ENCODE results near the gene DBR1. TPM values are rescaled to one million over a fixed set of nuclear protein-coding genes. Genes with fewer than 3 reads are reported as not detected.

The DBR1 gene
- total RNA-seq, 1 donor from 2014 or later: 2.0 TPM

DNA sequence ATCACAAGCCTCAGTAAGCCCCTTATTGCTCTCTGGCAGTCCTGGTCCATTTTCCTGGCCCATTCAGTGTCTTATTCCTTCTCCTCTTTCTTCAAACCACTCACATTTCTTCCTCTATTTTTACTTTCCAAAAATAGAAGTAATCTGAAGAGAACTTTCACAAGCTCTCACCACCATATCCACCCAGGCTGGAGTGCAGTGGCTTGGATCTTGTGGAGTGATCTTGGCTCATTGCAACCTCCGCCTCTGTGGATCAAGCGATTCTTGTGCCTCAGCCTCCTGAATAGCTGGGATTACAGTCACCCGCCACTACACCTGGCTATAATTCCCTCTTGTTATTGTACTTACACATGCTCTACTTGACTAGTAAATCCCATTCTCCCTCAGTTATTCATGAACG is 29.2 kb upstream of the DBR1 start:
- H3K36me3 ChIP-seq: peaks cover 3 to 4% of the 10 kb centered on the region in 2 donors
- intact Hi-C loops (cut with DNase I): no loop called here
- TF ChIP-seq, protein P1, sequence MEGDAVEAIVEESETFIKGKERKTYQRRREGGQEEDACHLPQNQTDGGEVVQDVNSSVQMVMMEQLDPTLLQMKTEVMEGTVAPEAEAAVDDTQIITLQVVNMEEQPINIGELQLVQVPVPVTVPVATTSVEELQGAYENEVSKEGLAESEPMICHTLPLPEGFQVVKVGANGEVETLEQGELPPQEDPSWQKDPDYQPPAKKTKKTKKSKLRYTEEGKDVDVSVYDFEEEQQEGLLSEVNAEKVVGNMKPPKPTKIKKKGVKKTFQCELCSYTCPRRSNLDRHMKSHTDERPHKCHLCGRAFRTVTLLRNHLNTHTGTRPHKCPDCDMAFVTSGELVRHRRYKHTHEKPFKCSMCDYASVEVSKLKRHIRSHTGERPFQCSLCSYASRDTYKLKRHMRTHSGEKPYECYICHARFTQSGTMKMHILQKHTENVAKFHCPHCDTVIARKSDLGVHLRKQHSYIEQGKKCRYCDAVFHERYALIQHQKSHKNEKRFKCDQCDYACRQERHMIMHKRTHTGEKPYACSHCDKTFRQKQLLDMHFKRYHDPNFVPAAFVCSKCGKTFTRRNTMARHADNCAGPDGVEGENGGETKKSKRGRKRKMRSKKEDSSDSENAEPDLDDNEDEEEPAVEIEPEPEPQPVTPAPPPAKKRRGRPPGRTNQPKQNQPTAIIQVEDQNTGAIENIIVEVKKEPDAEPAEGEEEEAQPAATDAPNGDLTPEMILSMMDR (IDR thresholded peaks at IDR 0.05): no peak
- H3K4me3 ChIP-seq: no peak overlapping the region
- no peak overlapping the region for H3K27ac ChIP-seq
- peaks cover 0 to 8% of the 10 kb centered on the region in 2 donors for H3K4me1 ChIP-seq
- no peaks in the 10 kb centered on the region for H3K27me3 ChIP-seq
- no peaks in the 10 kb centered on the region for H3K9me3 ChIP-seq
- no peak for DNase-seq (ENCODE audit: low spot score in 2 of 2)

DNA sequence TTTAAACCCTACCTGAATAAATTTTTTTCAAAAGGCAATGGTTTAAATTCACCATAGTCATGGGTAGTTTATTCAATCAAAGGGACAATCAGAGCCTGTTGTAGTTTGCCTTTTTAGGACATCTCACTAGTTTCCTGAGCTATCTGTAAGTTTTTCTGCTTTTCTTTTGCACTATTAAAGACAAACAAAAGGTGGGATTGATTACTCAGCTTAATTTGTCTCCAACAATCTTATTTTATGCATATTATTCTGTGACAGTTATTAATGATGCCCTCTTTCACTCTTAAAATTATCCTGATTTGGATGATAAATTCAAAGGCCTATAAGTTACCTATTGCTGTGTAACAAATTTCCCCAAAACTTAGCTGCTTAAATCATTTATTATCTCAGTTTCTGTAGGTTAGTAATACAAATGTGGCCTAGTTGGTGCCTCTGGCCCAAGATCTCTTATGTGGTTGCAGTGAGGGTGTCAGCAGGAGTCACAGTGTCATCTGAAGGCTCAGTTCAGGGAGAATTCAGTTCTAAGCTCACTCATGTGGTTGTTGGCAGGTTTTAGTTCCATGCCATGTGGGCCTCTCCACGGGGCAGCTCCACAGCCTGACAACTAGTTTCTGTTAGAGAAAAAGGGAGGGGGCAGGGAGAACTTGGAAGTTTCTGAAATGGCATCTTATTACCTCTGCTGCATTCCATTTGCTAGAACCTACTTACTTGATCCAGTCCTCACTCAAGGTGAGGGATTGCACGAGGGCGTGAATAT is 28.4 kb upstream of the DBR1 start:
- DNase-seq (ENCODE audit: low spot score in 2 of 2): no peak
- H3K27me3 ChIP-seq: no peaks in the 10 kb centered on the region
- H3K9me3 ChIP-seq: no peaks in the 10 kb centered on the region
- no peak overlapping the region for H3K27ac ChIP-seq
- peaks cover 3 to 4% of the 10 kb centered on the region in 2 donors for H3K36me3 ChIP-seq
- intact Hi-C loops (cut with DNase I): no loop called here
- TF ChIP-seq, protein P1 (IDR thresholded peaks at IDR 0.05): no peak
- no peak overlapping the region for H3K4me3 ChIP-seq
- H3K4me1 ChIP-seq: peaks cover 0 to 8% of the 10 kb centered on the region in 2 donors

DNA sequence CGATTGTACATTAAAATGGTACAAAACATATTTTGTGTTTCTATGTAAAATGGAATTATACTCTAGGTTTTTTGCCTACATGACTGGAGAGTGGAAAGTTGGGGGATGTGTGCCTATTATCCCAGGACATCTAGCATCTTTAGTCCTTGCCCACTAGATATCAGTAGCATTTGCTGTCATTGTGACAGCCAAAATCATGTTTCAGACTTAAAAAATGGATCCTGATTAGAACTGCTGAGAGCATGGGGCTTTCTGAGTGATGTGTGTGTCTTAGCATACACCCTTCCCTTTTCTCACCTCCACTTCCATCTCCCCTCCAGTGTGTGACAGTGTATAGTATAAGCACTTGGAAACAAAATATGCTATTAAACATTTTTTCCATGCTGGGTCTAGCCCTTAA is 25.7 kb upstream of the DBR1 start:
- TF ChIP-seq, protein P1 (IDR thresholded peaks at IDR 0.05): no peak
- Histone ChIP-seq H3K27me3 (no peaks in the 10 kb centered on the region), H3K4me3 (no peak overlapping the region), H3K9me3 (no peaks in the 10 kb centered on the region), H3K36me3 (no peaks in the 10 kb centered on the region), H3K4me1 (peaks cover 0 to 8% of the 10 kb centered on the region in 2 donors), H3K27ac (no peak overlapping the region)
- intact Hi-C loops (cut with DNase I): no loop called here
- no peak for DNase-seq (ENCODE audit: low spot score in 2 of 2)

DNA sequence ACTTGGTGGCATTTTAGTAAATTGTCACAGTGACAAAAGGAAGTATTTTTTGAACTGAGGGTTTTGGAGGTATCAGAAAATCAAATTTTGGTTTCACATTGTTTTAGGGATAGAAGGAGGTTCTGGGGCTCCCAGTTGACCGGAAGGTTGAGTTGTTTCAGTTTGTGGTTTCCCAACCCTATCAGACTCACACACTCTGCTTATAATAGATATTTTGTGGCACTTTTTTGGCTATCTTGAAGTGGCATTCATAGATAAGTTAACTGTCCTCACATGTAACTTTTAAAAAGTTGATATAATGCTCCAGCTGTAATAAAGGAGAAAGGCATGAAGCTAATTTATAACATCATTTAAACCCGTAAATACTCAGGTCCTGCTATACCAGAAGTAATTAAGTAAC is 25.1 kb upstream of the DBR1 start:
- Histone ChIP-seq H3K27me3 (no peaks in the 10 kb centered on the region), H3K4me3 (no peak overlapping the region), H3K36me3 (no peaks in the 10 kb centered on the region), H3K9me3 (no peaks in the 10 kb centered on the region), H3K27ac (no peak overlapping the region), H3K4me1 (peaks cover 0 to 8% of the 10 kb centered on the region in 2 donors)
- TF ChIP-seq, protein P1 (IDR thresholded peaks at IDR 0.05): no peak
- no peak for DNase-seq (ENCODE audit: low spot score in 2 of 2)
- intact Hi-C loops (cut with DNase I): no loop called here

DNA sequence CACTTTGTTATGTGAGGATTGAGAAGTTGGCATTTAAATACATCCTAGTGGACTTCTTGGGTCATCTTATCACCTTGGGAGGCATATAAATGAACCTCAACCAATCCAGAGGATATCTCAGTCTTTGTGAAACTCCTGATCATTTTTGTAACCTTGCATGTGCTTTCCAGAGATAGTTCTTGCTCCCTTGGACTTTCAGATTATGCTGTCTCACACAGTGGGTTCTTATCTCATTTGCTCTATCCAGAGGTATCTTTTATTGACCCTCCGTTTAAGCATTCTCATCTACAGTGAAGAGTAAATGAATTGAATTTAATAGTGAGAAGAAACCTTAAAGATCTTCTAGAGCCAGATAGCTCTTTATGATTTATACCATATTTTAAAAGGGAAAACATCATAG is 22.8 kb upstream of the DBR1 start:
- DNase-seq (ENCODE audit: low spot score in 2 of 2): no peak
- no peak overlapping the region for H3K4me3 ChIP-seq
- H3K27ac ChIP-seq: no peak overlapping the region
- H3K4me1 ChIP-seq: no peaks in the 10 kb centered on the region
- intact Hi-C loops (cut with DNase I): no loop called here
- no peaks in the 10 kb centered on the region for H3K27me3 ChIP-seq
- no peaks in the 10 kb centered on the region for H3K9me3 ChIP-seq
- H3K36me3 ChIP-seq: peaks cover 0 to under 1% of the 10 kb centered on the region in 2 donors
- TF ChIP-seq, protein P1 (IDR thresholded peaks at IDR 0.05): no peak

Data from ascending aorta (tissue), 2 donors.